ENCODE data around the gene MRPS34. TPM values are rescaled to one million over a fixed set of nuclear protein-coding genes. Genes with fewer than 3 reads are reported as not detected.

MRPS34 gene
- total RNA-seq, 1 experiment from 2014 or later, result 109 TPM

DNA sequence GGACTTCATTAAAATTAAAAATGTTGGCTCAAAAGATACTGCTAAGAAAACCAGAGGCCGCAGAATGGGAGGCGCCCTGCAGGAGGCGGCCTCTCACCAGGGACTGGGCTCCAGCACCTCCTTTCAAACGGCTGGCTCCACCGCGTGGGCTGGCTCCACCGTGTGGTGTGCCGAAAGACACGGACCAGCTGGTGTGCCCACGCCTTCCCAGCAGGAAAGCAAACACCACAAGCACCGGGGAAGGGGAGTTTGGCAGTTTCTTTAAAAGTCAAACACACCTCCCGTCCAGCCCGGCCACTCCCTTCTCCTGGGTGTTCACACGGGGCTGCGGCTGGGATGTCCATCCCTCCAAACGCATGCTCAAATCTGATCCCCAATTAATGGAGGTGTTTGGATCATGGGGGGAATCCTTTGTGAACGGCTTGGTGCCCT, 39.8 kb upstream of the MRPS34 start:
- ChIA-PET CTCF (no interaction called here), POLR2A (interaction anchor here (0.6 kb wide), 1 partner anchor 9 kb away, joined by 4 read pairs; no protein-coding TSS in a partner anchor)
- DNase-seq, result peak in 1 of 2 experiments; percentile 36

GRCh38 chr16:1810536-1810935, 37.6 kb upstream of the MRPS34 start:
- Histone ChIP-seq H3K36me3 (ENCODE audit: control insufficient read depth, insufficient read depth, low read length) (no peaks in the 10 kb centered on the region), H3K9me3 (no peaks in the 10 kb centered on the region), H3K4me3 (ENCODE audit: low read depth, low read length) (no peak overlapping the region), H3K27me3 (replicated peaks; ENCODE audit: control insufficient read depth, insufficient read depth, low read length) (no peaks in the 10 kb centered on the region), H3K4me1 (no peaks in the 10 kb centered on the region)
- no peak for TF ChIP-seq CTCF (IDR thresholded peaks at IDR 0.05; ENCODE audit: insufficient read depth in 1 of 2, low read depth in 1 of 2, low read length in 1 of 2, severe bottlenecking in 1 of 2, unreplicated experiment in 1 of 2)
- peaks cover 11% of the 10 kb centered on the region for H3K36me3 Mint-ChIP-seq (ENCODE audit: insufficient read depth, unreplicated experiment)
- no peaks in the 10 kb centered on the region for H3K4me1 Mint-ChIP-seq (ENCODE audit: low read depth, unreplicated experiment)
- intact Hi-C loops (cut with micrococcal nuclease; ENCODE audit: unreplicated experiment), result no loop called here
- no TSS peak for BruUV-seq (replicated peaks)
- CTCF ChIA-PET, result no interaction called here
- DNase-seq, result no peak
- H3K27ac Mint-ChIP-seq (ENCODE audit: unreplicated experiment), result no peak overlapping the region
- no peaks in the 10 kb centered on the region for H3K27me3 Mint-ChIP-seq (ENCODE audit: insufficient read depth, unreplicated experiment)
- H3K9me3 Mint-ChIP-seq (ENCODE audit: unreplicated experiment), result no peaks in the 10 kb centered on the region
- POLR2A ChIA-PET, result no interaction called here
- no peak overlapping the region for H3K4me3 Mint-ChIP-seq (ENCODE audit: unreplicated experiment)

More for the DNA sequence above, 39.8 kb upstream of the MRPS34 start:
- no peaks in the 10 kb centered on the region for H3K4me1 ChIP-seq
- intact Hi-C loops (cut with micrococcal nuclease; ENCODE audit: unreplicated experiment), result no loop called here
- H3K4me3 ChIP-seq (ENCODE audit: low read depth, low read length), result no peak overlapping the region
- Mint-ChIP-seq H3K27me3 (ENCODE audit: insufficient read depth, unreplicated experiment) (no peaks in the 10 kb centered on the region), H3K4me1 (ENCODE audit: low read depth, unreplicated experiment) (no peaks in the 10 kb centered on the region), H3K27ac (ENCODE audit: unreplicated experiment) (no peak overlapping the region), H3K4me3 (ENCODE audit: unreplicated experiment) (no peak overlapping the region), H3K9me3 (ENCODE audit: unreplicated experiment) (no peaks in the 10 kb centered on the region), H3K36me3 (ENCODE audit: insufficient read depth, unreplicated experiment) (peaks cover 22% of the 10 kb centered on the region)
- BruUV-seq (replicated peaks), result no TSS peak
- no peaks in the 10 kb centered on the region for H3K9me3 ChIP-seq
- peak in 1 of 2 experiments; percentile 55 for TF ChIP-seq CTCF (IDR thresholded peaks at IDR 0.05; ENCODE audit: insufficient read depth in 1 of 2, low read depth in 1 of 2, low read length in 1 of 2, severe bottlenecking in 1 of 2, unreplicated experiment in 1 of 2)
- no peaks in the 10 kb centered on the region for H3K36me3 ChIP-seq (ENCODE audit: control insufficient read depth, insufficient read depth, low read length)
- H3K27me3 ChIP-seq (replicated peaks; ENCODE audit: control insufficient read depth, insufficient read depth, low read length), result no peaks in the 10 kb centered on the region

GRCh38 chr16:1810106-1810505, 37.2 kb upstream of the MRPS34 start:
- Mint-ChIP-seq H3K4me1 (ENCODE audit: low read depth, unreplicated experiment) (no peaks in the 10 kb centered on the region), H3K9me3 (ENCODE audit: unreplicated experiment) (no peaks in the 10 kb centered on the region), H3K36me3 (ENCODE audit: insufficient read depth, unreplicated experiment) (peaks cover 7% of the 10 kb centered on the region), H3K4me3 (ENCODE audit: unreplicated experiment) (no peak overlapping the region), H3K27ac (ENCODE audit: unreplicated experiment) (no peak overlapping the region), H3K27me3 (ENCODE audit: insufficient read depth, unreplicated experiment) (no peaks in the 10 kb centered on the region)
- intact Hi-C loops (cut with micrococcal nuclease; ENCODE audit: unreplicated experiment), result no loop called here
- POLR2A ChIA-PET, result no interaction called here
- DNase-seq, result no peak
- CTCF ChIA-PET, result no interaction called here
- Histone ChIP-seq H3K27me3 (replicated peaks; ENCODE audit: control insufficient read depth, insufficient read depth, low read length) (no peaks in the 10 kb centered on the region), H3K4me3 (ENCODE audit: low read depth, low read length) (no peak overlapping the region), H3K36me3 (ENCODE audit: control insufficient read depth, insufficient read depth, low read length) (no peaks in the 10 kb centered on the region), H3K4me1 (no peaks in the 10 kb centered on the region), H3K9me3 (no peaks in the 10 kb centered on the region)
- TF ChIP-seq CTCF (IDR thresholded peaks at IDR 0.05; ENCODE audit: insufficient read depth in 1 of 2, low read depth in 1 of 2, low read length in 1 of 2, severe bottlenecking in 1 of 2, unreplicated experiment in 1 of 2), result no peak
- no TSS peak for BruUV-seq (replicated peaks)

Measured in Caco-2 (cell line).